Fibroblast of lung (primary cell): ENCODE data around the gene MMP19. TPM values are rescaled to one million over a fixed set of nuclear protein-coding genes. Genes with fewer than 3 reads are reported as not detected.

Experiments used
- DNase-seq, 2 donors: peaks; one replicate each; pipeline versions ENCODE4 v3.0.0 to v3.0.0-alpha.2; 2010; ENCODE audit warnings: low read depth in 2 of 2
- H2AFZ ChIP-seq: 2 replicates; pipeline ENCODE4 v1.5.1; 2012; ENCODE audit warnings: low read length, control low read depth, inconsistent platforms
- H3K27ac ChIP-seq: 2 replicates; pipeline ENCODE4 v1.5.1; 2011; ENCODE audit warnings: low read length, control low read depth; ENCODE audit not compliant: insufficient read depth
- H3K27me3 ChIP-seq: 2 replicates; pipeline ENCODE4 v1.5.1; 2011; ENCODE audit warnings: mild to moderate bottlenecking, low read length; ENCODE audit not compliant: control insufficient read depth, insufficient read depth
- H3K36me3 ChIP-seq: 2 replicates; pipeline ENCODE4 v1.5.1; 2011; ENCODE audit warnings: low read length; ENCODE audit not compliant: control insufficient read depth, insufficient read depth
- H3K4me1 ChIP-seq: 2 replicates; pipeline ENCODE4 v1.5.1; 2011; ENCODE audit warnings: low read length; ENCODE audit not compliant: control insufficient read depth, insufficient read depth; ENCODE audit errors: extremely low read depth
- H3K4me2 ChIP-seq: 2 replicates; pipeline ENCODE4 v1.5.1; 2011; ENCODE audit warnings: low read length, control low read depth; ENCODE audit not compliant: insufficient read depth; ENCODE audit errors: extremely low read depth
- H3K4me3 ChIP-seq, 4 experiments: fragments of 200-600 bp in 1 of 4; sonication (generic) in 1 of 4; replicated peaks in 1 of 4; 2 replicates each; pipeline ENCODE4 v1.5.1; 2011 to 2016; ENCODE audit warnings: low read length in 4 of 4, low read depth in 3 of 4, mild to moderate bottlenecking in 3 of 4, control low read depth in 2 of 4, inconsistent platforms in 1 of 4, mixed read lengths in 1 of 4; ENCODE audit not compliant: insufficient read depth in 1 of 4; ENCODE audit errors: control extremely low read depth in 1 of 4
- H3K79me2 ChIP-seq: 2 replicates; pipeline ENCODE4 v1.5.1; 2012; ENCODE audit warnings: mild to moderate bottlenecking, low read length, inconsistent platforms; ENCODE audit not compliant: control insufficient read depth, insufficient read depth
- H3K9ac ChIP-seq: 2 replicates; pipeline ENCODE4 v1.5.1; 2011; ENCODE audit warnings: mild to moderate bottlenecking, low read length, control low read depth; ENCODE audit not compliant: insufficient read depth
- H3K9me3 ChIP-seq: 2 replicates; pipeline ENCODE4 v1.5.1; 2012; ENCODE audit warnings: low read depth, low read length; ENCODE audit not compliant: control insufficient read depth, insufficient read depth
- H4K20me1 ChIP-seq: 2 replicates; pipeline ENCODE4 v1.5.1; 2011; ENCODE audit warnings: low read length; ENCODE audit not compliant: control insufficient read depth, insufficient read depth; ENCODE audit errors: extremely low read depth
- EZH2 ChIP-seq: IDR thresholded peaks from 2 replicates; pipeline ENCODE4 v1.5.1; 2012; ENCODE audit warnings: low read length, control low read depth, mild to moderate bottlenecking; ENCODE audit errors: missing control alignments
- polyA plus RNA-seq, 2 donors: library from polyadenylated mRNA; depleted of rRNA in 1 of 2; stranded (reverse) in 1 of 2; unstranded in 1 of 2; fragments of >200 nt; gene quantifications; 2 replicates each; pipeline ENCODE4 v1.2.1, GENCODE V29; 2011 to 2012; ENCODE audit warnings: missing spikeins in 1 of 2
- total RNA-seq: library from RNA; depleted of rRNA; stranded (reverse); fragments of >200 nt; gene quantifications from 2 replicates; pipeline ENCODE4 v1.2.1, GENCODE V29; 2014
- TF ChIP-seq, protein P1 (sequence below), 2 donors: IDR thresholded peaks in 1 of 2; conservative IDR thresholded peaks in 1 of 2; 1 replicate in 1 of 2; 2 replicates in 1 of 2; pipeline ENCODE4 v1.5.1; 2011 to 2012; ENCODE audit warnings: low read length in 2 of 2, control low read depth in 1 of 2, inconsistent platforms in 1 of 2, low read depth in 1 of 2, mild to moderate bottlenecking in 1 of 2

Gene MMP19
- total and polyA plus RNA-seq, 2 donors (not counting 1 experiment from before 2014, with no cell fraction given), result 7.1 to 18.3 TPM

DNA sequence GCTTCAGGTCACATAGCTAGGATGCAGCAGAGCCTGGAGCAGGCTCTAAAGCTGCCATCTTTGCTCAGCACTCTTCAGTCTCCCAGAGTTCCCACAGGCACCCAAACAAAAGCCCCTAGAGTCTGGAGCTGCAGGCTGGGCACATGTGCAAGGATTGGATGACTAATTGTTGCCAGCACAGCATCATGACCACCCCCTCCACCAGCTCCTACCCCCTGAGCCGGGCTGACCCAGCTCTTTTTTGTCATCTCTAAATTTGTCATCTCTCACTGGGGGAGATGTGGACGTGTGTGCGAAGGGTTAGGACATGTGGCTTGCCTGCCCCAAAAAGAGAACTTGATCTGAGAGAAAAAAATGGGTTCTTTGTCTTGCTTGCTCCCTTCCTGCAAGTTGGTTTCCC is 4.3 kb upstream of the MMP19 start:
- peak; percentile 72 to 84 for DNase-seq
- Histone ChIP-seq H3K4me3 (no peak overlapping the region), H3K9ac (peak overlapping the region; percentile 66), H3K9me3 (no peaks in the 10 kb centered on the region), H3K4me2 (peak overlapping the region; percentile 81), H3K4me1 (peaks cover 15% of the 10 kb centered on the region), H3K79me2 (no peaks in the 10 kb centered on the region), H3K27ac (peak overlapping the region; percentile 99), H3K27me3 (no peaks in the 10 kb centered on the region), H2AFZ (no peak overlapping the region), H3K36me3 (no peaks in the 10 kb centered on the region), H4K20me1 (no peaks in the 10 kb centered on the region)
- TF ChIP-seq, protein P1, sequence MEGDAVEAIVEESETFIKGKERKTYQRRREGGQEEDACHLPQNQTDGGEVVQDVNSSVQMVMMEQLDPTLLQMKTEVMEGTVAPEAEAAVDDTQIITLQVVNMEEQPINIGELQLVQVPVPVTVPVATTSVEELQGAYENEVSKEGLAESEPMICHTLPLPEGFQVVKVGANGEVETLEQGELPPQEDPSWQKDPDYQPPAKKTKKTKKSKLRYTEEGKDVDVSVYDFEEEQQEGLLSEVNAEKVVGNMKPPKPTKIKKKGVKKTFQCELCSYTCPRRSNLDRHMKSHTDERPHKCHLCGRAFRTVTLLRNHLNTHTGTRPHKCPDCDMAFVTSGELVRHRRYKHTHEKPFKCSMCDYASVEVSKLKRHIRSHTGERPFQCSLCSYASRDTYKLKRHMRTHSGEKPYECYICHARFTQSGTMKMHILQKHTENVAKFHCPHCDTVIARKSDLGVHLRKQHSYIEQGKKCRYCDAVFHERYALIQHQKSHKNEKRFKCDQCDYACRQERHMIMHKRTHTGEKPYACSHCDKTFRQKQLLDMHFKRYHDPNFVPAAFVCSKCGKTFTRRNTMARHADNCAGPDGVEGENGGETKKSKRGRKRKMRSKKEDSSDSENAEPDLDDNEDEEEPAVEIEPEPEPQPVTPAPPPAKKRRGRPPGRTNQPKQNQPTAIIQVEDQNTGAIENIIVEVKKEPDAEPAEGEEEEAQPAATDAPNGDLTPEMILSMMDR (conservative IDR thresholded peaks at IDR 0.05 in 1 of 2, IDR thresholded peaks at IDR 0.05 in 1 of 2; ENCODE audit: low read depth in 1 of 2, low read length in 2 of 2), result no peak

DNA sequence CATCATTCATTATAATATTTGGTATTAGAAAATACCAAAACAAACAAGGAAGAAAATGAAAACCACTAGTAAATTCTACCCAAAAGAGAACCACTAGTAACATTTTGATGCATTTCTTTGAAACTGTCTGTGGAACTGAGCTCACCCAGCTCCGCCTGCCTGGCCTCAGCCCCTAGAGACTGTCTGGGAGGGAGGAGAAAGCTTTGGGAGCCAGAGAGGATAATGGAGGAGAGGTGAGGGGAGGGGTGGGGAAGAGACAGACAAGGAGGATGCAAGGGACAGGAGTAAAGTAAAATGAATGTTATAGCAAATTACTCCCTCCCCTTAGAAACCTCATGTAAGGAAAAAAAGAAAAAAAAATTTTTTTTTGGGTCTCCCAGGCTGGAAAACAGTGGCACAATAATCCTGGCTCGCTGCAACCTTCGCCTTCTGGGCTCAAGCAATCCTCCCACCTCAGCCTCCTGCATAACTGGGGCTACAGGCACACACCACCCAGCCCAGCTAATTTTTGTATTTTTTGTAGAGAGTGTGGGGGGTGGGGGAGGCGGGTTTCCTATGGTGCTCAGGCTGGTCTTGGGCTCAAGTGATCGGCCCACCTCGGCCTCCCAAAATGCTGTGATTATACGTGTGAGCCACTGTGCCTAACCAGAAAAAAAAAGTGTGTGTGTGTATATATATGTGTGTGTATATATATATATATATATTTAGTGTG is 3.2 kb upstream of the MMP19 start:
- no peak overlapping the region for H3K9ac ChIP-seq
- H3K4me3 ChIP-seq, result no peak overlapping the region
- H3K4me1 ChIP-seq, result peaks cover 15% of the 10 kb centered on the region
- H4K20me1 ChIP-seq, result no peaks in the 10 kb centered on the region
- peak overlapping the region; percentile 99 for H3K27ac ChIP-seq
- TF ChIP-seq, protein P1 (conservative IDR thresholded peaks at IDR 0.05 in 1 of 2, IDR thresholded peaks at IDR 0.05 in 1 of 2; ENCODE audit: low read depth in 1 of 2, low read length in 2 of 2), result no peak
- no peak for TF ChIP-seq EZH2
- H3K9me3 ChIP-seq, result no peaks in the 10 kb centered on the region
- H3K27me3 ChIP-seq, result no peaks in the 10 kb centered on the region
- DNase-seq, result no peak
- H3K79me2 ChIP-seq, result no peaks in the 10 kb centered on the region
- H3K36me3 ChIP-seq, result no peaks in the 10 kb centered on the region
- no peak overlapping the region for H3K4me2 ChIP-seq
- H2AFZ ChIP-seq, result no peak overlapping the region

DNA sequence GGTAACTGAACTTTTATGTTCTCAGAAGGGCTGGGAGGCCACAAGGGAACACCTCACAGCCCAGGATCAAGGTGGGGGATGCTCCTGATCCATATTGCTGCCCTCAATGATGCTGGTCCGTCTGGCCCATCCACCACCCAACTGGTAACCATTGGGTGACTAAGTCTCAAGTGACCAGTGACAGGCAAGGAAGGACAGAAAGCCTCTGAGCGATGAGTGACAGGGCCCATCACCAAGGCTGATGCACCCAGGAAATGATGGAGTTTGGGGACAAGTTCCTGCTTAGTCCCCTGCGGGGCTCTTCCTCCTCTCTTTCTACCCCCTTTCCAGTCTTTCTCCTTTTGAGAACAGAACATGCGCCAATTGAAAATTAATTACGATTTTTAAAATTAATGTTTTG is 2.6 kb upstream of the MMP19 start:
- H3K9ac ChIP-seq, result no peak overlapping the region
- no peak for TF ChIP-seq EZH2
- TF ChIP-seq, protein P1 (conservative IDR thresholded peaks at IDR 0.05 in 1 of 2, IDR thresholded peaks at IDR 0.05 in 1 of 2; ENCODE audit: low read depth in 1 of 2, low read length in 2 of 2), result no peak
- H3K9me3 ChIP-seq, result no peaks in the 10 kb centered on the region
- no peak for DNase-seq
- no peak overlapping the region for H3K4me3 ChIP-seq
- H3K79me2 ChIP-seq, result no peaks in the 10 kb centered on the region
- no peak overlapping the region for H3K4me2 ChIP-seq
- H3K27ac ChIP-seq, result peak overlapping the region; percentile 12
- no peak overlapping the region for H2AFZ ChIP-seq
- no peaks in the 10 kb centered on the region for H3K27me3 ChIP-seq
- H3K4me1 ChIP-seq, result peaks cover 15% of the 10 kb centered on the region
- peaks cover 3% of the 10 kb centered on the region for H3K36me3 ChIP-seq
- H4K20me1 ChIP-seq, result no peaks in the 10 kb centered on the region
